ENCODE results near the gene SART3. TPM values are rescaled to one million over a fixed set of nuclear protein-coding genes. Genes with fewer than 3 reads are reported as not detected.

Gene SART3
- total RNA-seq, 1 donor from 2014 or later, result 68.0 TPM

DNA sequence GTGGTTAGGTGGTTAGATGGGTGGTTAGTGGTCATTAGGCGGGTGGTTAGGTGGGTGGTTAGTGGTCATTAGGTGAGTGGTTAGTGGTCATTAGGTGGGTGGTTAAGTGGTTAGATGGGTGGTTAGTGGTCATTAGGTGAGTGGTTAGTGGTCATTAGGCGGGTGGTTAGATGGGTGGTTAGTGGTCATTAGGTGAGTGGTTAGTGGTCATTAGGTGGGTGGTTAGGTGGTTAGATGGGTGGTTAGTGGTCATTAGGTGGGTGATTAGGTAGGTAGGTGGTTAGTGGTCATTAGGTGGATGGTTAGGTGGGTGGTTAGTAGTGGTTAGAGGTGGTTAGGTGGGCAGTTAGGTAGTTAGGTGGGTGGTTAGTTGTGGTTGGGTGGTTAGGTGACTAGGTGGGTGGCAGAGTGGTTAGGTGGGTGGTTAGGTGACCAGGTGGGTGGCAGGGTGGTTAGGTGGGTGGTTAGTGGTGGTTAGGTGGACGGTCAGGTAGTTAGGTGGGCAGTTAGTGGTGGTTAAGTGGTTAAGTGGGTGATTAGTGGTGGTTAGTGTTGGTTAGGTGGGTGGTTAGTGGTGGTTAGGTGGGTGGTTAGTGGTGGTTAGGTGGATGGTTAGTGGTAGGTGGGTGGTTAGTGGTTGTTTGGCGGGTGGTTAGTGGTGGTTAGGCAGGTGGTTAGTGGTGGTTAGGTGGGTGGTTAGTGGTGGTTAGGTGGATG lies 44.9 kb upstream of the SART3 start:
- TF ChIP-seq CTCF (conservative IDR thresholded peaks at IDR 0.05; ENCODE audit: low read depth, low read length), result no peak
- no peak for DNase-seq (ENCODE audit: low read depth)
- H3K4me3 ChIP-seq (ENCODE audit: low read depth, low read length), result no peak overlapping the region

- no peak for TF ChIP-seq CTCF (conservative IDR thresholded peaks at IDR 0.05; ENCODE audit: low read depth, low read length)
Measured at GRCh38 chr12:108605000-108605689, 44.2 kb upstream of the SART3 start.

DNA sequence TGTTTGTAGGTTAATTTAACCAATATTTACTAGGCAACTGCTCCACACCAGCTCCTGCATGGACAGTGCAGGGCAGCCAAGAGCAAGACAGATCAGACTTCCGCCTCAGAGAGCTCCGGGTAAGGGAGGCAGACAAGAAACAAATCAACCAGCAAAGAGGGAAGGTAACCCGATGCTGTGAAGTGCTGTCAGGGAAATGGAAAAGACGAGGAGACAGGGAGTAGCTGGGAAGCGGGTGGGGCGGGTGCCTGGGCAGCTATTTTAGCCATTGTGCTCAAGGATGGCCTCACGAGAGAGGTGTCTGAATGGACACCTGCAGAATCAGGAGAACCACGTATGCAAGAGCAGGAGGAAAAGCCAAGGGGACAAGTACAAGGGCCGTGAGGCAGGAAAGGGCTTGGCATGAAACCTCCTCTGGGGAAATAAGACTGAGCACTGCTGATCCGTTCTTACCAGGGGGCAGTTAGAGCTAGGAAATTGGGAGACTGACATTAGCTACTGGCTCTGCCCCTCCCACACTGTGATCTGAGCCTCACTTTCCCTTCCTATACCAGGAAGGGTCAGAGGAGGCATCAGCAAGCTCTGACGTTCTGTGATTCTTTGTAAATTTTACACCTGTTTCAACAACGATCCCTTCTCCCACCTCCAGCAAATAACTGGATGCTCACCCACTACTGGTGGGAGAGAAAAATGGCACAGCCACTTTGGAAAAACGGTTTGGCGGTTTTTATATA lies 43.4 kb upstream of the SART3 start:
- H3K4me3 ChIP-seq (ENCODE audit: low read depth, low read length), result no peak overlapping the region
- no peak for DNase-seq (ENCODE audit: low read depth)
- TF ChIP-seq CTCF (conservative IDR thresholded peaks at IDR 0.05; ENCODE audit: low read depth, low read length), result no peak

More at GRCh38 chr12:108605000-108605689, 44.2 kb upstream of the SART3 start:
- H3K4me3 ChIP-seq (ENCODE audit: low read depth, low read length), result no peak overlapping the region
- peak; percentile 68 for DNase-seq (ENCODE audit: low read depth)

GRCh38 chr12:108603743-108604142 lies 42.8 kb upstream of the SART3 start:
- no peak for DNase-seq (ENCODE audit: low read depth)
- no peak for TF ChIP-seq CTCF (conservative IDR thresholded peaks at IDR 0.05; ENCODE audit: low read depth, low read length)
- no peak overlapping the region for H3K4me3 ChIP-seq (ENCODE audit: low read depth, low read length)

- no peak for DNase-seq (ENCODE audit: low read depth)
- TF ChIP-seq CTCF (conservative IDR thresholded peaks at IDR 0.05; ENCODE audit: low read depth, low read length), result no peak
- H3K4me3 ChIP-seq (ENCODE audit: low read depth, low read length), result no peak overlapping the region
Measured at GRCh38 chr12:108602976-108603704, 42.2 kb upstream of the SART3 start.

DNA sequence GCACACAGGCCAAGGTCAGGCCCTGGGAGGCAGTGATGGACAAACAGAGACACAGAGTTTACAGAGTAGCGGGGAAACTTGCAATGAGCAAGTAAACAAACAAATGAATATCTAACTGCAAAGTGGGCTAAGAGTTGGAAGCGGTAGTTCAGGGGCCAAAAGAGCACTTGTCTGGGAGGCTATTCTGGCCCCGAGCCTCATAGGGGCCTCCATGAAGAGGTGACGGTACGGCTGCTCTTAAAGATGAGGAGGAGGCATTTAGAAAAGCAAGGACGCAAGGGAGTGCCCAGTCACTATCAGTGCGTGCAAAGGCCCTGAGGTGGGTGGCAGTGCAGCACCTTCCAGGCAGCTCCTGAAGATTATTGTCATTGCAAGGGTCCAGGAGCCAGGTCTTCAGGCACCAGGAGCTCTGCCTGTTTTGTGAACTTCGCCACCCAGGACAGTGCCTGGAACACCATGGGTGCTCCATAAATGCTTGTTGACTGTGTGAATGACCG lies 41.3 kb upstream of the SART3 start:
- no peak for TF ChIP-seq CTCF (conservative IDR thresholded peaks at IDR 0.05; ENCODE audit: low read depth, low read length)
- H3K4me3 ChIP-seq (ENCODE audit: low read depth, low read length), result no peak overlapping the region
- no peak for DNase-seq (ENCODE audit: low read depth)
